Muscle of back (tissue), 11 donors: ENCODE data around the gene HDAC8. TPM values are rescaled to one million over a fixed set of nuclear protein-coding genes. Genes with fewer than 3 reads are reported as not detected.

Experiments used
- DNase-seq, 3 donors: peaks; one replicate each; pipeline versions ENCODE4 v3.0.0 to v3.0.0-alpha.2; 2013
- polyA plus RNA-seq, 10 donors: library from polyadenylated mRNA; unstranded; fragments of 120-200 nt; gene quantifications; one replicate each; pipeline ENCODE4 v1.2.1, GENCODE V29; 2013; ENCODE audit not compliant: insufficient read length in 10 of 10

The HDAC8 gene
- polyA plus RNA-seq, 10 donors = 14.2 to 27.0 (median 18.5) TPM

DNA sequence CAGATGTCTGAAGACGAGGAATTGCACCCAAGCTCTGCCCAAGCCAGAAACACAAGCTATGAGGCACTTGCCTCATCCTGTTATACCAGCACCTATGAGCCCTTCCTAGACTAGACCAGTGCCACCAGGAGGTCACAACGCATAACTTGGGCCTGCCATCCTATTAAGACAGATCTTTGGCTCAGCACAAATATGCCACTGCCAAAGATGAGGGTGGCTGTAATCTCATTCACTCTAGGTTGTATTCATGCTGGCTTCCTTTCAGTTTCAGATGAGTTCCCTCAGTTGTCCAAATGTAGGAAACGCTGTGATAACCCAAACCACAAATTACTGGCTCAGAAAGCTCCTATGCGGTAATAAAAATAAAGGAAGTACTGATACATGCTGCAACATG lies 190.4 kb downstream of the HDAC8 start:
- DNase-seq = peak in 2 of 3 donors; percentile 7 to 9

GRCh38 chrX:72381439-72382201 lies 191.0 kb downstream of the HDAC8 start:
- peak in 2 of 3 donors; percentile 7 to 16 for DNase-seq

- no peak for DNase-seq
Observed at GRCh38 chrX:72376124-72376523, 196.5 kb downstream of the HDAC8 start.

DNA sequence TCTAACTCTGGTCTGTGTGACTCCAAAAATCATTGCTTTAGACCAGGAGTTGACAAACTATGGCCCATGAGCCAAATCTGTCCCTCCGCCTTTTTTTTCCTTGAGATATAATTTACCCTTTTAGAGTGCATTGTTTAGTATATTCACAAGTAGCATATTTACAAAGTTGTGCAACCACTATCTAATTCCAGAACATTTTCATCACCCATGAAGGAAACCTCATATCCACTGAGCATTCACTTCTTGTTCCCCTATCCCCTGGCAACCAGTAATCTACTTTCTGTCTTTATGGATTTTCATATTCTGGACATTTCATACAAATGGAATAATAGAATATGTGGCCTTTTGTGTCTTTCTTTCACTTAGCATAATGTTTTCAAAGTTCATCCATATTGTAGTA lies 199.5 kb downstream of the HDAC8 start:
- DNase-seq = no peak

DNA sequence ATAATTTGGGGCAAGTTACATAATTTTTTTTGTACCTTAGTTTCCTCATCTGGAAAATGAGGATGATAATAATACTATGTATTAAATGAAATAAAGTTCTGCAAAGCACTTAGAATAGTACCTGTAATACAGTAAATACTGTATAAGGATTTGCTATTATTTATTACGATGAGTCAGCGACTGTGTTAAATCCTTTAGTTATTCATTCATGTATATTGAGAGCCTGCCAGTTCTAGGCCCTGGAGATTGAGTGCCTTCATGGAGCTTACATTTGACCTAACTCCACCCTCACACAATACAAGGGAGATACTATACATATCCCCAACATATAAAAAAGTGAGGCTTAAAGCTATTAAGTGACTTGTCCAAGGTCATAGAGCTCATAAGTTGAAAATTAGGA lies 199.9 kb downstream of the HDAC8 start:
- DNase-seq = no peak

GRCh38 chrX:72371405-72371804 lies 201.2 kb downstream of the HDAC8 start:
- DNase-seq = no peak

- DNase-seq = no peak
Observed at GRCh38 chrX:72368796-72369195, 203.8 kb downstream of the HDAC8 start.

DNA sequence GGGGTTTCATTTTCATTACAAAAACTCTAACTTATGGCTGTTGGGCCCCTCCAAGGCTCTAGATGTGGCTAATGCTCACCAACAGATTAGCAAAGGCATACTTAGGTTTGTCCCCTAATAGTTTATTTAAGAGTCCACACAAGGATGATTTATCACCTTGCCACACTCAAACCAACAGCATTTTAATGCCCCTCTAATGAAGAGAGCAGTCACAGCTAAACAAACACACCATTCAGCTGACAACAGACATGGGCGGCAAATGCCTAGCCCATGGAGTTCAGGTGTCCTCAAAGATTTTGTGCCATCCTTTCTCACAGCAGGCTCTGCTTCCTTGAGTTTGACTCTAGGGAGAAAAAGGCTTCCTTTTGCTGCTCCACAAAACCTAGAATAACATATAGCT lies 205.1 kb downstream of the HDAC8 start:
- no peak for DNase-seq

DNA sequence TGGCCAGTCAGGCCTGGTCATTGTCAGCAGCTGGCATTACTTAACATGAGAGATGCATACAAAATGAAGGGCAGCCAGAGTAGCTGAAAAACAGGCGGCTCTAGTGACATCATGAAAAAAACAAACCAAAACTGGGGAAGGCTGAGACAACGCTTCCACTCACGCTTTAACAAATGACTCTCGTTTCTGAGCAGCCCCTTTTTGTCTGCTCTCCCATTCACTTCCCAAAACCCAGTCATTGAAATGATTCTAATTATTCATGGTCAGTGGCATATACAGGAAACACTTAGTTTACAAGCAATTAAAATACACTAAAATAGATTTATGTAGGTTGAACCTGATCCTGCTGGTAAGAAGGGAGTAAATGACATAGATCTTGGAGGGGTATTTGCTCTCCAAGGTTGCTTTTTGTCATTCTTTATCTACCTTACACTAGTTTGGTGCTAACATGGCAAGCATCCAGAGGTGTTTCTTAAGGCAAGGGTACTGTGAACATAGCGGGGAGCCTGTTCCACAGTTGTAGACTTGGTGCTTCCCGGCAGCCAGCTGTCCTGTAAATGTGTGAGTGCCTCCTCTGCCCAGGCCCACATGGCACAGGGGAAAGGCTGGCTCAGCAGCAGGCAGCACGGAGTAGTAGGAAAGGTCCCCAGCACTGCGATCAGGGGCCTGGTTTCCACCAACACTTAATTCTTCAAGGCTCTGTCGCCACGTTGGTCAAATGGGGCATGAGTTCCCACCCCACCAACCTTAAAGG lies 205.8 kb downstream of the HDAC8 start:
- peak in 1 of 3 donors; percentile 5 for DNase-seq

GRCh38 chrX:72366178-72366577 lies 206.5 kb downstream of the HDAC8 start:
- DNase-seq = no peak

GRCh38 chrX:72365126-72365525 lies 207.5 kb downstream of the HDAC8 start:
- DNase-seq = no peak

DNA sequence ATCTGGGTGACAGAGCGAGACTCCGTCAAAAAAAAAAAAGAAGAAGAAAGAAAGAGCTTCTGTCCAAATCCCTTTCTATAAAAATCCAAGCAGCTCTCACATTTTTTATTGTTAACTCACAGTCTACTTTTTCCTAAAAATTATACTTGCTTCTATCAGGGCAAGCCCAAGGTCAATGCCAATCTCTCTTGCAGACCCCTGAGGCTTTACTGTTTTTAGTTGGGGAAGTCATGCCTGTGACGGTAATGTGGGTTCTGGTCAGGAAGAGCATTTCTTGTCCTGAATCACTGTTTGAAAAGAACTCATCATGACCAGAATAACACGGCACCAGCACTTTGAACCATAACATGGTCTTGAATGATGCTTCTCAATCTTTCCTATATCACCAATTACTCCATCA lies 212.3 kb downstream of the HDAC8 start:
- DNase-seq = no peak

GRCh38 chrX:72358313-72358712 lies 214.3 kb downstream of the HDAC8 start:
- DNase-seq = no peak

- DNase-seq = no peak
Observed at GRCh38 chrX:72352786-72353185, 219.9 kb downstream of the HDAC8 start.

DNA sequence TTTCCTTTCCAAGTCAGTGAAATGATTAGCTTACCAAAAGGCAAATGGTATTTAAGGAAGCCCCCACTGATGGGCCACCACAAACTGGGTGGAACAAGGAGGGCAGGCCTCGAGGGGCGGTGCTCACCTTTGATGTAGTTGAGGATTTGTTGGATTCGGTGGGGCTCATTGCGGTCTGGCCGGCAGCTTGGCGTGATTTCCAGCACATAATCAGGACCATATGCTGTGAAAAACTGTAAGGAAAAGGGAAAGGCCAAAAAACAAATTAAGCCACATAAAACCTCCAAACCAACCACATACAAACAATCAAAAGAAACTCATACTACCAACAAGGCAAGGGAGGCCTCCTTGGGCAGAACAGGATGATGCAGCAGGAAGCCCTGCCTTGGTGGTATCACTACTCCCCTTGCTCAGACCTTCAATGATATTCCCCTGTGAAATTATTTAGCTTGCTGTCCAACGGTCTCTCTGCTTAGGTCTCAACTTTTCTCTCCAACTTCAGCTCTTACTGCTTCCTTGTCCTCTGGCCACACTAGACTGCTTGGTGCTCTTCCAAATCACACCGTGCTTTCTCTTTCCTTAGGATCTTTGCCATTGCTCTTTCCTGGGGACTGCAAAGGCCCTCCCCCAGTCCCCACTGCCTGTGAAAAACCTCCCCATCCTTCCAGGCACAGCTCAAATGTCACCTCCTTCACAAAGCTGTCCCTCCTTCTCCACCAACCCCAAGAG lies 220.9 kb downstream of the HDAC8 start:
- DNase-seq = peak; percentile 35 to 88 (median 81)

DNA sequence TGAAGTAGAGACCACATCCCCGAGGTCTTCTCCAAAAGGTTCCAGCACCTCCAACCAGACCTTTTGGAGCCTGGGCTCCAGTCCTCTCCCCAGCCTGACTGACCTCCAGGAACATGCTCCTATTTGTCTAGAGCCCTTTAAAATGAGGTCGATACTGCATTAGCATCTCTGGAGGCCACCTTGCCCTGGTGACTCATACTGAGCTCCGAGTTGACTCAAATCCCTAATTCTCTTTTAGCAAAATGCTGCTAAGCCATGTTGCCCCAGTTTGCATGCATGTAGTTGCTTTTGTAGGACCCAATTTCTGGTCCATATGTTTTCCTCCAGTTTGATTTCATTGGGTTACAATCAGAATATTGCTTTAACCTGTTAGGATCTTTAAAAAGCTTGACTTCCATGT lies 223.5 kb downstream of the HDAC8 start:
- no peak for DNase-seq

DNA sequence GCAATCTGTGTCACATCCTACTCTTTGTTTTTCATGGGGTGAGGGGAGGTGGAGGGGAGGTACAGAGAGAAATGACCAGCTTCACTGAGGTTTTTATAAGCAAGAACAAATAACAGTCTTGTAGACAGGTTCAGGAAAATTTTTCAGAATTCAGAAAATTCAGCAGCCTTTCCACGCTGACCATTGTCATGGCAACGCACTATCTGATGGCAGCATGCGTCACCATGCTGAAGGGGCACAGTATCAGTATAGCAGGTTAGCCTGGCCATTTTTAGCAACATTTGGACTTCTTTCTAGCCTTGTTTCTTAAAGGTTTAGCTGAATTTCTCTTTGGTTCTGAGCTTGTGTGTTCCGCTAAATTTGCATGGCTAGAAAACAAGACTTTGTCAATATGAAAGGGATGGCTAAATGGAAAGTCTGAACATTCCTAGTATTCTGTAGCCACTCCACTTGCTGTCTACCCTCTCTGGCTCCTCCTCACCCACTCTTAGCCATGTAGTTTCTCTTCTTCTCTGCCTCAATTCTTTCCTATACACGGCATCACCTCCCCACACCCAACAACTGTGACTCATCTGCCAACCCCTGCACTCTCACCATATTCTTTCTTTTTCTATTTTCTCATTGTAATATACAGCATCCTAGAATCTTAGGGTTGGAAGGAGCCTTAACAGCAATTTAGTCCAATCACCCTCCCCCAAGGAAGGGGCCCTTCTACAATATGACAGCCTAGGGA lies 224.2 kb downstream of the HDAC8 start:
- no peak for DNase-seq

DNA sequence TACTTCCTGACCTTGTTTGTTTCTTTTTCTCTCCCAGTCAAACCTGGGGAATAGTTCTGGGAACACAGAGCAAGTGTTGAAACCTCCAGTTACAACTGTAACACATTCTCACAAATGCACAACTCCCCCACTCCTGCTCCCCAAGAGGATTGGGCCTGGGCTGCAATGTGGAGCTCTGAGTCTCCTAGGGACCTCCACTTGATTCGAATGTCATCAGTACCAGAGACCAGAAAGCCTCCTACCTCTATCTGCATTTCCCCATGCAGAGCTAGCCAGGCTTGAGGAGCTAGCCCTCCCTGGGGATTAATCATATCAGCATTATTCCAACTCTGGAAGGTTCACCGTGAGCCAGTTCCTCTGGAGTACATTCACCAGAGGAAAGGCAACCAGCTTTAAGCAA lies 225.3 kb downstream of the HDAC8 start:
- no peak for DNase-seq

DNA sequence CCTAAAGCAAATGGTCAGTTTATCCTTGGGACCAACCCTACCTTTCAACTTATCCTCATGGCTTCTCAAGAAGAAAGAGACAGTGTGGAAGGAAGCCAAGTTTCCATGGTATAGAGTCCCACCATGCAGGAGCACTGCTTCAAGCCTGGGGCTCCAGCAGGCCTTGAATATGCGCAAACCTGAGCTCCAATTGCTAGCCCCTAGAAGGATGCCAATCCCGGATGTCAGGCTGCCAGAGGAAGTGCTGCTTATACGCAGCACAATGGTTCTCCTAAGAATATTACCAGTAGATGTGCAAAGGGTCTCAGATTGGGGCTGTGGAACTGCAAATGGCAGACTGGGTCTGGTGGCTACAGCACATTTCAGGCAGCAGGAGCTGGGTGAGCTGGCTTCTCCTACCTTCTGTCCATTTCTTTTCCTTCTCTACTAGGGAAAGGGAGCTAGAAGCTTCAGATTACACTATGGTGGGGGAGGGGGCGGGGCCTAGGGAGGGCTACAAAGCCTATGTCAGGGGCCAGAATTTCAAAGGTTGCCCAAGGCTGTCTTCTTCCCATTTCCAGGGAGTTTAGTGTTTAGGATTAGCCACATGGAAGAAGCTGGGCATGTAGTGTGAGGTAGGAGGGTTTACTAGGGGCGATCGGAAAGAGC lies 226.2 kb downstream of the HDAC8 start:
- DNase-seq = no peak

DNA sequence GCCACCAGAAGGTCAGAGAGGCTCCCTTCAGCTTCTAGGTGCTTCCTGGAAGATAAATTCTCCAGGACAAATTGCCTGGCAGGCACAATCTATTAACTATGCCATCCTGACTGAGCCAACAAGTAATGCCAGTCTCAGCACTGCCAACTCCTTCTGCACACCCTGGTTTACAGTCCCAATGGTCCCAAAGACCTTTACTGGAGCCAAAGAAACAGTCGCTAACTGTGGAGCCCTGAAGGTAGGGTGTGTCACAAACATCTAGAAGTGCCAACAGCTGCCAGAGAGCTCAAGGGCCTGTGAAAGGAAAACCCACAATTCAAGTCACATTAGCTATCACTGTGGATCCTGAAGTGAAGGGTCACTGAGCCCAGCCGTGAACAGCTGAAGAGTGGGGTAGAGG lies 232.0 kb downstream of the HDAC8 start:
- no peak for DNase-seq

- DNase-seq = no peak
Observed at GRCh38 chrX:72340041-72340440, 232.6 kb downstream of the HDAC8 start.
